MM.1S (cell line): Measurements from ENCODE around the gene SDK1.

Source experiments
- CTCF ChIP-seq: fragments of 300-600 bp; sonication (generic); IDR thresholded peaks from 2 replicates; pipeline ENCODE4 v1.5.1; 2016; ENCODE audit warnings: antibody characterized with exemption, low read length, mixed read lengths
- EZH2phosphoT487 ChIP-seq: fragments of 300-600 bp; sonication (generic); IDR thresholded peaks from 2 replicates; pipeline ENCODE4 v1.6.1; 2018; ENCODE audit warnings: antibody characterized with exemption, low read length

GRCh38 chr7:3606436-3606835 lies 305.4 kb downstream of the SDK1 start:
- TF ChIP-seq EZH2phosphoT487 (no peak), CTCF (no peak)
